H7 (cell line): ENCODE data around the gene DMRT3. TPM values are rescaled to one million over a fixed set of nuclear protein-coding genes. Genes with fewer than 3 reads are reported as not detected.
"Not testable (repeated sequence)": the region's sequence is repeated elsewhere in the genome, so short reads cannot be mapped to it uniquely, and the experiment has no call there.

ENCODE experiments used
- DNase-seq: peaks from one replicate; pipeline ENCODE4 v3.0.0; 2012
- H3K27me3 ChIP-seq: 2 replicates; pipeline ENCODE4 v1.6.0; 2011; ENCODE audit warnings: mild to moderate bottlenecking, low read length; ENCODE audit not compliant: control insufficient read depth, insufficient read depth
- H3K36me3 ChIP-seq: replicated peaks from 2 replicates; pipeline ENCODE4 v1.5.1; 2011; ENCODE audit warnings: low read length; ENCODE audit not compliant: control insufficient read depth, insufficient read depth
- H3K4me3 ChIP-seq: 2 replicates; pipeline ENCODE4 v1.5.1; 2011; ENCODE audit warnings: low read depth, mild to moderate bottlenecking, control low read depth, low read length, moderate library complexity; ENCODE audit not compliant: insufficient read depth
- total RNA-seq: library from RNA; depleted of rRNA; stranded (reverse); fragments of >200 nt; shearing (Covaris generic); gene quantifications from 2 replicates; pipeline ENCODE4 v1.2.3, GENCODE V29; 2014

Gene DMRT3
- total RNA-seq, 1 experiment from 2014 or later = not detected

DNA sequence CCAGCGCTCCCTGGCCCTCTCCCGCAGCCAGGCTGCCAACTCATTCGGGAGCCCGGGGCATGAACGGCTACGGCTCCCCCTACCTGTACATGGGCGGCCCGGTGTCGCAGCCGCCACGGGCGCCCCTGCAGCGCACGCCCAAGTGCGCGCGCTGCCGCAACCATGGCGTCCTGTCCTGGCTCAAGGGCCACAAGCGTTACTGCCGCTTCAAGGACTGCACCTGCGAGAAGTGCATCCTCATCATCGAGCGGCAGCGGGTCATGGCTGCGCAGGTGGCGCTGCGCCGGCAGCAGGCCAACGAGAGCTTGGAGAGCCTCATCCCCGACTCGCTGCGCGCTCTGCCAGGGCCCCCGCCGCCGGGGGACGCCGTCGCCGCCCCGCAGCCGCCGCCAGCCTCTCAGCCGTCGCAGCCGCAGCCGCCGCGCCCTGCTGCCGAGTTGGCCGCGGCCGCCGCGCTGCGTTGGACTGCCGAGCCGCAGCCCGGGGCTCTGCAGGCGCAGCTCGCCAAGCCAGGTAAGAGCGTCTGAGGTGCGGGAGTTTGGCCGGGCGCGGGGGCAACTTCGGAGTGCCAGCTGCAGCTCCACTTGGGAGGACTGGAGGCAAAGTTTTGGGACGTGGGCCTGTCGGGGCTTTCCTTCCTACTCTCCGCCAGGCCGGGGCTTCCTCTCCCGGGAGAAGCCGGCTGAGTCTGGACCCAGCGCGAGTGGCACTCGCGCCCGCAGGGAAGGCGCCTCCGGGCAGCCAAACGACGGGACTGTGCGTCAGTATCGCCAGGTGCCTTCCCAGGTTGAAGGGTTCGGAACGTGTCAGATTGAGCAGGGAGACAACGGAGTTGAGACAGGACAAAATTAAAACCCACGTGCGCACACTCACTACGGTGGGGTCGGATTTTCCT is 735 bp downstream of the DMRT3 start:
- Histone ChIP-seq H3K4me3 (peak overlapping the region; percentile 32), H3K27me3 (peaks cover 98% of the 10 kb centered on the region), H3K36me3 (no peaks in the 10 kb centered on the region)
- peak; percentile 85 for DNase-seq

GRCh38 chr9:977838-978830 is 1.7 kb downstream of the DMRT3 start:
- no peaks in the 10 kb centered on the region for H3K36me3 ChIP-seq
- no peak overlapping the region for H3K4me3 ChIP-seq
- peaks cover 98% of the 10 kb centered on the region for H3K27me3 ChIP-seq
- DNase-seq = peak; percentile 51

DNA sequence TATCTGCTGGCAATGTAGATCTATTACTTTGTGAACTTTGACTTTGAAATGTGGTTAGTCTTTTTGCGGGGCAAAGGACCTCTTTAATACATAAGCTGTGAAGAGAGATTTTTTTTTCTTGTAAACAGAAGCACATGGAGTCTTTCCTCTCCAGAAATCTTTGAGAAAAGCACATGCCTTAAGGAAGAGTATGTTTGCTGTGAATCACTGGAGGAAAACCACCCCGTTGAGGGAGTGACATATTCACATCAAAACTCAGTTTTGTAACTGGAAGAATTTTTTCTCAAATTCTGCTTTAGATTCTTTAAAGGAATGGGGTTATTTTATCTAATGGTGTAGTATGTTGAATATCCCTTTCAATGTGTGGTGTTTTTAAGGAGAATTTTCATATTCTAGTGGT is 3.5 kb downstream of the DMRT3 start:
- no peak overlapping the region for H3K4me3 ChIP-seq
- DNase-seq = no peak
- H3K36me3 ChIP-seq = no peaks in the 10 kb centered on the region
- peaks cover 89% of the 10 kb centered on the region for H3K27me3 ChIP-seq

DNA sequence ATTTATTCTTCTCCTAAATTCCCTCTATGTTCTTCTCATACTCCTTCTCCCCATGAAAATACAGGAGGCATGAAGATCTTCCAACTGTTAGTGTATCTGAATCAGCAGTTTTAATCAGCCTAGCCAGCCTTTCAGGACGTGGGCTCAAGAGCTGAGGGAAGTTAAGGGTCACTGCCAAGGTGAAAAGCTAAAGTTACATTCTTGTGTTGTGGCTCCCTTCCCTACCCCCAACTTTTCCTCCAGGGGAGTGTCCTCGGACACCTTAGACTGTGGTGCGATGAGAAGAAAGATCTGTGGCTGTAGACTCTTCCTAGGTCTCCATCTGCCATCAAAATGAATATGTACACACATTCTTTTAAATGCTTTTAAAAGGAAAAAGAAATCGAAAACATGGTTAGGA is 4.2 kb downstream of the DMRT3 start:
- Histone ChIP-seq H3K4me3 (no peak overlapping the region), H3K27me3 (peaks cover 85% of the 10 kb centered on the region), H3K36me3 (no peaks in the 10 kb centered on the region)
- DNase-seq = no peak

DNA sequence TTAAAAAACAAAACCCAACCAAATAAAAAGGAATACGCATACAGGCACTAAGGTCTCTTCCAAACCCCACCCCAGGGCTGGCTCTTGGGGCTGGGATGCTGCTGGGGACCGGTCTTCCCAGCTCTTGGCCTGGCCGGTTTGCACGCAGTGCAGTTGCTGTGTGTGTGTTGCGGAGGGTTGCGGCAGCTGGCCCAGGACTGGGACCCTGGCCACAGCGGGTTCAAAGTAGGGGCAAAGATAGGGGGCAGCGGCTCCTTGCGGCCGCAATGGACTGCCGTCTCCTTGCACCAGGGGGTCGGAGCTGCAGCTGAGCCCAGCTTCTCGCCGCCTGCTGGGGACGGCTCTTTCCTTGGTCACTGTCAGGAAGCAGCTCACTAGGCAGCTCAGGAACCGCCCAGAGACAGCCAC is 5.0 kb downstream of the DMRT3 start:
- Histone ChIP-seq H3K27me3 (peaks cover 81% of the 10 kb centered on the region), H3K4me3 (no peak overlapping the region), H3K36me3 (no peaks in the 10 kb centered on the region)
- peak; percentile 81 for DNase-seq

GRCh38 chr9:982394-983230 is 6.2 kb downstream of the DMRT3 start:
- DNase-seq = no peak
- Histone ChIP-seq H3K4me3 (no peak overlapping the region), H3K27me3 (peaks cover 70% of the 10 kb centered on the region), H3K36me3 (no peaks in the 10 kb centered on the region)

GRCh38 chr9:994005-994404 is 17.6 kb downstream of the DMRT3 start:
- DNase-seq = no peak
- Histone ChIP-seq H3K4me3 (no peak overlapping the region), H3K36me3 (no peaks in the 10 kb centered on the region), H3K27me3 (no peaks in the 10 kb centered on the region; the same call in 1 of the 2 replicates)

GRCh38 chr9:995192-995591 is 18.7 kb downstream of the DMRT3 start:
- DNase-seq = no peak
- no peak overlapping the region for H3K4me3 ChIP-seq
- no peaks in the 10 kb centered on the region for H3K36me3 ChIP-seq
- H3K27me3 ChIP-seq = no peaks in the 10 kb centered on the region

DNA sequence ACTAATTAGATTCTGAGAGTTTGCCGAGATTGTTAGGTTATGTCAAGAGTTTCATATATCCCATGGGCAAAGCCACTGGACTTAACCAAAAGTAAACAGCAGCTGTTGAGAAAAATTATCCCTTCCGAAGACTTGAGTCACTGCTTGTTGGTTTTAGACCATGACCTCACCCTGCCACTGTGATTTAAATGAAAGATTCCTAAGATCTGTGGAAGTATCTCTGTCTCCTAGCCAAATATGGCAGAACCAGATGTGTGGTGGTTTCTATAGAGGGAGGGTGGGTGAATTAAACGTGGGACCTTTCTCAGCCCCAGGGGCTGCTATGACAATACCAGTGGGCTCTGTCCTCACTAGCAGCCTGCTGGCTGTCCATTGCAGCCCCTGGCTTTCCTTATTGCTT is 19.3 kb downstream of the DMRT3 start:
- Histone ChIP-seq H3K36me3 (no peaks in the 10 kb centered on the region), H3K4me3 (no peak overlapping the region), H3K27me3 (no peaks in the 10 kb centered on the region)
- no peak for DNase-seq

DNA sequence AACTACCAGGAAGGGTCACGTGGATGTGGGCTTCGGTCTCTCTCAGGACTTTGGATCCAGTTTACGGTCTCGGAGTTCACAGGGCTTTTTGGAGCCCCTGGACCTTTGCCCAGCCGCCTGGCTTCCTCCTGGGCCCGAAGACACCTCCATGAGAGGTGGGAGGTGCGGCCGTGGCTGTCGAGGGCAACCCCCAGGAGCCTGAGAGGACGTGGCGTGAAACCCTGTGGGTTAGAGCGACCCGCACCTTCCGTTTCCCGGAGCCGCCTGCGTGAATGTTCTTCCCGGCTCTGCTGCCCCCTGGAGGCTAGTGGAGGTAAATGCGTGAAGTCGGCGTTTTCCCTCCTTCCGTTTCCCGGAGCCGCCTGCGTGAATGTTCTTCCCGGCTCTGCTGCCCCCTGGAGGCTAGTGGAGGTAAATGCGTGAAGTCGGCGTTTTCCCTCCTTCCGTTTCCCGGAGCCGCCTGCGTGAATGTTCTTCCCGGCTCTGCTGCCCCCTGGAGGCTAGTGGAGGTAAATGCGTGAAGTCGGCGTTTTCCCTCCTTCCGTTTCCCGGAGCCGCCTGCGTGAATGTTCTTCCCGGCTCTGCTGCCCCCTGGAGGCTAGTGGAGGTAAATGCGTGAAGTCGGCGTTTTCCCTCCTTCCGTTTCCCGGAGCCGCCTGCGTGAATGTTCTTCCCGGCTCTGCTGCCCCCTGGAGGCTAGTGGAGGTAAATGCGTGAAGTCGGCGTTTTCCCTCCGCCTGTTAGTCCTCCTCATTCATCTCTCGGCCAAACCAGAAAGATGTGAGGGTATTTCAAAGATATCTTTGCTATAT is 22.1 kb downstream of the DMRT3 start:
- not testable (repeated sequence) for H3K4me3 ChIP-seq, H3K27me3 ChIP-seq
- DNase-seq = peak; percentile 48

GRCh38 chr9:1001838-1002237 is 25.4 kb downstream of the DMRT3 start:
- no peaks in the 10 kb centered on the region for H3K27me3 ChIP-seq
- no peak overlapping the region for H3K4me3 ChIP-seq
- no peaks in the 10 kb centered on the region for H3K36me3 ChIP-seq
- no peak for DNase-seq

More for the DNA sequence above, 22.1 kb downstream of the DMRT3 start:
- not testable (repeated sequence) for H3K36me3 ChIP-seq

DNA sequence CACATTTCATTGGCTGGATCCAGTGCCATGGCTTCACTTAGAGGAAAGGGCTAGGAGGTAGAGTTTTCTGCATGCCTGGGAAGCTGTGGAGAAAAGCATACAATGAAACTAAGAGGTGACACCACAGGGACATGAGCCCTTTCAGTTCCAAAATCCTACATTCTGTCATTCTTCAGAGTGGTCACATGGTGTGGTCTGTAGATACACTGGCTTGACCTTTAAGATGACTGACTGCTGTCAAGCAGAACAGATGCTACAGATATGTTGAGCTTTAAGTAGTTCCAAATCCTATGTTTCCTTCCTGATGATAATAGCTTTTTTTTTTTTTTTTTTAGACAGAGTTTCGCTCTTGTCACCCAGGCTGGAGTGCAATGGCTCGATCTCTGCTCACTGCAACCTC is 26.2 kb downstream of the DMRT3 start:
- Histone ChIP-seq H3K36me3 (no peaks in the 10 kb centered on the region), H3K4me3 (no peak overlapping the region), H3K27me3 (no peaks in the 10 kb centered on the region)
- DNase-seq = no peak

GRCh38 chr9:1005043-1005667 is 28.7 kb downstream of the DMRT3 start:
- Histone ChIP-seq H3K4me3 (no peak overlapping the region), H3K27me3 (no peaks in the 10 kb centered on the region; the same call in 1 of the 2 replicates), H3K36me3 (no peaks in the 10 kb centered on the region)
- DNase-seq = peak; percentile 57
